MM.1S (cell line): Measurements from ENCODE around the gene RASL12.

Source experiments
- DNase-seq: peaks from one replicate; pipeline ENCODE4 v3.0.0-alpha.2; 2015
- H2AFZ ChIP-seq: fragments of 300-600 bp; sonication (generic); 2 replicates; pipeline ENCODE4 v1.6.0; 2016; ENCODE audit warnings: antibody characterized with exemption, low read length
- H3F3A ChIP-seq: fragments of 300-600 bp; sonication (generic); 2 replicates; pipeline ENCODE4 v1.6.1; 2016; ENCODE audit warnings: mild to moderate bottlenecking, antibody characterized with exemption, low read length, moderate library complexity, mixed read lengths; ENCODE audit not compliant: insufficient read depth
- H3K27ac ChIP-seq: fragments of 300-600 bp; sonication (generic); 2 replicates; pipeline ENCODE4 v1.5.1; 2016; ENCODE audit warnings: mild to moderate bottlenecking, low read length
- H3K27me3 ChIP-seq: fragments of 300-600 bp; sonication (generic); replicated peaks from 2 replicates; pipeline ENCODE4 v1.6.0; 2016; ENCODE audit warnings: low read length; ENCODE audit not compliant: insufficient read depth
- H3K36me3 ChIP-seq: fragments of 300-600 bp; sonication (generic); replicated peaks from 2 replicates; pipeline ENCODE4 v1.6.1; 2016; ENCODE audit warnings: mild to moderate bottlenecking, low read length, mixed read lengths; ENCODE audit not compliant: insufficient read depth
- H3K4me1 ChIP-seq: fragments of 300-600 bp; sonication (generic); 2 replicates; pipeline ENCODE4 v1.6.1; 2016; ENCODE audit warnings: low read length, mixed read lengths
- H3K4me2 ChIP-seq: fragments of 300-600 bp; sonication (generic); 2 replicates; pipeline ENCODE4 v1.6.0; 2016; ENCODE audit warnings: low read depth, low read length
- H3K4me3 ChIP-seq: fragments of 300-600 bp; sonication (generic); 2 replicates; pipeline ENCODE4 v1.5.1; 2016; ENCODE audit warnings: low read length, mixed read lengths
- H3K79me2 ChIP-seq: fragments of 300-600 bp; sonication (generic); 2 replicates; pipeline ENCODE4 v1.6.1; 2016; ENCODE audit warnings: mixed run types, low read length, mixed read lengths
- H3K9ac ChIP-seq: fragments of 300-600 bp; sonication (generic); 2 replicates; pipeline ENCODE4 v1.6.1; 2016; ENCODE audit warnings: low read length, mixed read lengths
- H3K9me2 ChIP-seq: fragments of 300-600 bp; sonication (generic); replicated peaks from 2 replicates; pipeline ENCODE4 v1.6.1; 2016; ENCODE audit warnings: mild to moderate bottlenecking, low read length, mixed read lengths; ENCODE audit not compliant: insufficient read depth
- H3K9me3 ChIP-seq: fragments of 300-600 bp; sonication (generic); replicated peaks from 2 replicates; pipeline ENCODE4 v1.6.1; 2016; ENCODE audit warnings: mild to moderate bottlenecking, low read length, mixed read lengths; ENCODE audit not compliant: insufficient read depth
- H4K20me1 ChIP-seq: fragments of 300-600 bp; sonication (generic); 2 replicates; pipeline ENCODE4 v1.6.1; 2016; ENCODE audit warnings: mild to moderate bottlenecking, low read length, moderate library complexity, mixed read lengths; ENCODE audit not compliant: insufficient read depth
- EZH2 ChIP-seq: fragments of 300-600 bp; sonication (generic); optimal IDR thresholded peaks from 2 replicates; pipeline ENCODE3; 2017; ENCODE audit warnings: low read depth, mild to moderate bottlenecking, antibody characterized with exemption, low read length, mixed read lengths
- EZH2phosphoT487 ChIP-seq: fragments of 300-600 bp; sonication (generic); IDR thresholded peaks from 2 replicates; pipeline ENCODE4 v1.6.1; 2018; ENCODE audit warnings: antibody characterized with exemption, low read length
- TF ChIP-seq, protein P1 (sequence below): fragments of 300-600 bp; sonication (generic); IDR thresholded peaks from 2 replicates; pipeline ENCODE4 v1.5.1; 2016; ENCODE audit warnings: antibody characterized with exemption, low read length, mixed read lengths

Gene RASL12

DNA sequence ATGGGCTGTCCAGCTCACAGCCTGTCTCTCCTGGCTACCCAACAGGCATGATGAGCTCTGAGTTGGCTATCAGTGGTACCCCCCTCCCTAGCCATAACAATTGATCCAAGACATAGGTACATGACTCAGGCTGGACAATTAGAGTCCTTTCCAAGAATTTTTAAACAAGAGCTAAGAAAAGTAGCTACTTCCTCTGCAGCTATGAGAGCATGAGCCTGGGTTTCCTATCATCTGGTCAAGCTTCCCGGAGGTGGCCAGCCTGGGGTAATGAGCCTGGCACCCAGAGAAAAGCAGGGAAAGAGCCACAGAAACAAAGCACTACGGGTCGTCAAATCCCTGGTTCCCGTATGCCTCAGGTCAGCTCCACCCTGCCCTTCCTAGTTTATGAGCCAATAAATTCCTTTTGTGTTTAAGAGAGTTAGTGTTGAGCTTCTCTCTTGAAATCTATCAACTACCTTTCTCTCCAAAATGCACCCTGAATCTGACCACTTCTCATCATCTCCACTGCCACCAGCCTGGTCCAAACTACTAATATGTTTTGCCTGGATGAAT, 24.9 kb downstream of the RASL12 start:
- no peak overlapping the region for H2AFZ ChIP-seq
- no peak overlapping the region for H3K9ac ChIP-seq
- H3K4me1 ChIP-seq = no peaks in the 10 kb centered on the region
- H3K9me3 ChIP-seq = no peaks in the 10 kb centered on the region
- TF ChIP-seq, protein P1, sequence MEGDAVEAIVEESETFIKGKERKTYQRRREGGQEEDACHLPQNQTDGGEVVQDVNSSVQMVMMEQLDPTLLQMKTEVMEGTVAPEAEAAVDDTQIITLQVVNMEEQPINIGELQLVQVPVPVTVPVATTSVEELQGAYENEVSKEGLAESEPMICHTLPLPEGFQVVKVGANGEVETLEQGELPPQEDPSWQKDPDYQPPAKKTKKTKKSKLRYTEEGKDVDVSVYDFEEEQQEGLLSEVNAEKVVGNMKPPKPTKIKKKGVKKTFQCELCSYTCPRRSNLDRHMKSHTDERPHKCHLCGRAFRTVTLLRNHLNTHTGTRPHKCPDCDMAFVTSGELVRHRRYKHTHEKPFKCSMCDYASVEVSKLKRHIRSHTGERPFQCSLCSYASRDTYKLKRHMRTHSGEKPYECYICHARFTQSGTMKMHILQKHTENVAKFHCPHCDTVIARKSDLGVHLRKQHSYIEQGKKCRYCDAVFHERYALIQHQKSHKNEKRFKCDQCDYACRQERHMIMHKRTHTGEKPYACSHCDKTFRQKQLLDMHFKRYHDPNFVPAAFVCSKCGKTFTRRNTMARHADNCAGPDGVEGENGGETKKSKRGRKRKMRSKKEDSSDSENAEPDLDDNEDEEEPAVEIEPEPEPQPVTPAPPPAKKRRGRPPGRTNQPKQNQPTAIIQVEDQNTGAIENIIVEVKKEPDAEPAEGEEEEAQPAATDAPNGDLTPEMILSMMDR = no peak
- no peak for TF ChIP-seq EZH2phosphoT487
- no peak for TF ChIP-seq EZH2
- no peaks in the 10 kb centered on the region for H3F3A ChIP-seq
- H3K4me2 ChIP-seq = no peak overlapping the region
- H3K9me2 ChIP-seq = no peaks in the 10 kb centered on the region
- no peaks in the 10 kb centered on the region for H3K79me2 ChIP-seq
- no peak overlapping the region for H3K27ac ChIP-seq
- no peaks in the 10 kb centered on the region for H3K27me3 ChIP-seq
- DNase-seq = no peak
- no peaks in the 10 kb centered on the region for H4K20me1 ChIP-seq
- H3K4me3 ChIP-seq = no peak overlapping the region
- H3K36me3 ChIP-seq = no peaks in the 10 kb centered on the region

DNA sequence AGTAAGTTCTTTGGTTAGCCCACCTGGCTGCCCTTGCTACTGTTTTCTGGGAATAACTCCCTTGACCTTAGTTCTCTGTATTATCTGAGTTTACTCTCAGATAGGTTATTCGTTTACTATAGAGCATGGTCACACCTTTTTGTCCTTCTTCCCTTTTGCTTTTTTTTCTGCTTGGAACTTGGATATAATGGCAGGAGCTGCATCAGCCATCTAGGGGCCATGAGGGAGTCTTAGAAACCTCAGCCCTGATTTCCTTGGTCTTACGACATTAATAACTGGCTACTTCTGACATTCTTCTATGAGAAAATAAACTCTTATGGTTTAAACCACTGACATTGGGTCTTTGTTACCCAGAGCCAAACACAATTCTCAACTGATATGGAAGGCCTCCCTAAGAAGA, 26.0 kb downstream of the RASL12 start:
- no peaks in the 10 kb centered on the region for H4K20me1 ChIP-seq
- no peak overlapping the region for H3K4me2 ChIP-seq
- H3K27me3 ChIP-seq = no peaks in the 10 kb centered on the region
- no peak overlapping the region for H3K4me3 ChIP-seq
- no peaks in the 10 kb centered on the region for H3K79me2 ChIP-seq
- H3F3A ChIP-seq = no peaks in the 10 kb centered on the region
- H3K36me3 ChIP-seq = no peaks in the 10 kb centered on the region
- TF ChIP-seq EZH2 (no peak), EZH2phosphoT487 (no peak)
- TF ChIP-seq, protein P1 = no peak
- H3K9me2 ChIP-seq = no peaks in the 10 kb centered on the region
- H3K9ac ChIP-seq = no peak overlapping the region
- no peaks in the 10 kb centered on the region for H3K9me3 ChIP-seq
- no peak overlapping the region for H2AFZ ChIP-seq
- no peak overlapping the region for H3K27ac ChIP-seq
- DNase-seq = no peak
- H3K4me1 ChIP-seq = no peaks in the 10 kb centered on the region

DNA sequence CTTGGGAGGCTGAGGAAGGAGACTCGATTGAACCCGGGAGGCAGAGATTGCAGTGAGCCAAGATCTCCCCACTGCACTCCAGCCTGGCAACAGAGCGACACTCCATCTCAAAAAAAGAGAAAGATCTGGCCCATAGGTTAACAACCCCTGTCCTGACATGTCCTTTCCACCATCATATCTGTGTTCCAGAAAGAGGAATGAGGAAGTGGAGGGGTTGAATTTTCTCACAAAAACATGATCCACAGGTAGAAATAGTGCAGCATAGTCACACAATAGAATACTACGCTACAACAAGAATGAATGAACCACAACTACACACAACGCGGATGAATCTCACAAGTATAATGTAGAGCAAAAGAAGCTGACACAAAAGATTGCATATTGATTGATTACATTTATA, 27.3 kb downstream of the RASL12 start:
- TF ChIP-seq EZH2phosphoT487 = no peak
- no peak for TF ChIP-seq EZH2
- TF ChIP-seq, protein P1 = no peak
- no peaks in the 10 kb centered on the region for H3K4me1 ChIP-seq
- no peak overlapping the region for H2AFZ ChIP-seq
- no peaks in the 10 kb centered on the region for H4K20me1 ChIP-seq
- H3K9ac ChIP-seq = no peak overlapping the region
- no peaks in the 10 kb centered on the region for H3K9me2 ChIP-seq
- no peak overlapping the region for H3K4me2 ChIP-seq
- no peaks in the 10 kb centered on the region for H3K36me3 ChIP-seq
- H3K9me3 ChIP-seq = no peaks in the 10 kb centered on the region
- DNase-seq = no peak
- H3K4me3 ChIP-seq = no peak overlapping the region
- H3F3A ChIP-seq = no peaks in the 10 kb centered on the region
- H3K27ac ChIP-seq = no peak overlapping the region
- no peaks in the 10 kb centered on the region for H3K27me3 ChIP-seq
- no peaks in the 10 kb centered on the region for H3K79me2 ChIP-seq
